Heart right ventricle (tissue), 16 donors: Measurements from ENCODE around the gene AKT3. TPM values are rescaled to one million over a fixed set of nuclear protein-coding genes. Genes with fewer than 3 reads are reported as not detected.
A peak's percentile ranks its signal among the peaks of the same experiment; 100 is the strongest.

Source experiments
- ATAC-seq, 8 donors: fragments of 200-7000 bp; cut with Tn5 transposase; one replicate each; pipeline ENCODE4 v1.9.1; 2020; ENCODE audit warnings: mild to moderate bottlenecking in 8 of 8, moderate library complexity in 8 of 8, moderate number of reproducible peaks in 1 of 8
- DNase-seq, 2 donors: peaks; one replicate each; pipeline ENCODE4 v3.0.0-alpha.2; 2020
- H3K27ac ChIP-seq, 10 donors: fragments of 200-600 bp; sonication (generic) in 2 of 10; one replicate each; pipeline versions ENCODE4 v1.5.0 to v1.8.0; 2020 to 2022; ENCODE audit warnings: mild to moderate bottlenecking in 3 of 10
- H3K27me3 ChIP-seq, 7 donors: fragments of 200-600 bp; one replicate each; pipeline ENCODE4 v1.8.0; 2021 to 2022; ENCODE audit warnings: mild to moderate bottlenecking in 2 of 7
- H3K36me3 ChIP-seq, 9 donors: fragments of 200-600 bp; sonication (generic) in 1 of 9; one replicate each; pipeline versions ENCODE4 v1.5.0 to v1.8.0; 2020 to 2022; ENCODE audit warnings: mild to moderate bottlenecking in 2 of 9
- H3K4me1 ChIP-seq, 9 donors: fragments of 200-600 bp; sonication (generic) in 1 of 9; one replicate each; pipeline versions ENCODE4 v1.5.0 to v1.8.0; 2020 to 2022; ENCODE audit warnings: mild to moderate bottlenecking in 4 of 9
- H3K4me3 ChIP-seq, 10 donors: fragments of 200-600 bp; sonication (generic) in 2 of 10; one replicate each; pipeline versions ENCODE4 v1.5.0 to v1.8.0; 2020 to 2022; ENCODE audit warnings: mild to moderate bottlenecking in 7 of 10, moderate library complexity in 2 of 10
- H3K9me3 ChIP-seq, 11 donors: fragments of 200-600 bp in 10 of 11; sonication (generic) in 2 of 11; one replicate each; pipeline versions ENCODE4 v1.5.0 to v1.8.0; 2013 to 2022; ENCODE audit warnings: mild to moderate bottlenecking in 2 of 11, control low read depth in 1 of 11, moderate library complexity in 1 of 11
- CTCF ChIP-seq, 9 donors: fragments of 200-600 bp; sonication (generic) in 2 of 9; IDR thresholded peaks; one replicate each; pipeline versions ENCODE4 v1.5.0 to v1.8.0; 2021 to 2022; ENCODE audit warnings: antibody characterized with exemption in 9 of 9, mild to moderate bottlenecking in 5 of 9, moderate library complexity in 1 of 9
- WGBS, 2 donors: extraction: QIAGEN DNeasy Blood & Tissue Kit; methylation state at CpG; one replicate each; pipeline ENCODE4 v1.1.7; 2013; ENCODE audit warnings: inconsistent platforms in 1 of 2; 5-methylcytosine and 5-hydroxymethylcytosine counted together
- intact Hi-C, 10 donors: fragments of 100-400 bp; cut with DNase I; formaldehyde crosslinking; loops; one replicate each; pipeline versions ENCODE4 v1.11.1 to v1.14.2; 2022
- polyA plus RNA-seq, 2 donors: library from polyadenylated mRNA; stranded (reverse); fragments of 200-250 nt; gene quantifications; one replicate each; pipeline ENCODE4 v1.2.3, GENCODE V29; 2013
- total RNA-seq, 10 donors: library from RNA; stranded (reverse); fragmentation: NEBNext Ultra II Directional in 3 of 10; extraction: Animal tissue kit (Norgen Biotek cat#: 25700) in 3 of 10; gene quantifications; one replicate each; pipeline versions ENCODE4 v1.2.1 to v1.2.4, GENCODE V29; 2021 to 2023
- donor health status: Arrhythmogenic right ventricular cardiomyopathy.
- donor health status: ischemic (EF 13 %, LVEDD 7.1; RV severe dilation, severe dysfunction).
- donor health status: healthy with polysubstance abuse.
- donor health status: DM: no; HTN: yes; CAD: no.
- donor health status: DM: no; HTN: no; CAD: no.
- donor health status: ischemic (EF 25% LVEDD 6.9; RV normal size, moderate dysfunction).
- donor health status: ischemic (EF 25% LVEDD 5.7; RV mildly dilated, moderate dysfunction).
- donor health status: healthy.
- donor health status: DM: yes; HTN: yes; CAD: no.
- donor health status: Ischemic cardiomyopathy.
- donor health status: ischemic (EF 35%, LVEDD 5.7; RV mildly dilated, moderate dysfunction).
- donor health status: nonischemic (EF 11% LVEDD 7.7; RV severe dilation, severe dysfunction).
- donor health status: DM: yes; HTN: yes; CAD: no.
- donor health status: PGD.
- donor health status: ischemic (EF 29% LVEDD 5.4; RV normal size, mild dysfunction).
- donor health status: nonischemic (EF 23%, LVEDD 6.1; RV moderate dilation, normal function).

Gene AKT3
- total and polyA plus RNA-seq, 12 donors, result 6.5 to 27.6 (median 17.7) TPM

GRCh38 chr1:243493156-243494129, 356.6 kb downstream of the AKT3 start:
- ATAC-seq (no peak), DNase-seq (no peak)
- H3K9me3 ChIP-seq, result no peaks in the 10 kb centered on the region
- H3K4me1 ChIP-seq, result peaks cover 0 to 35% (median 10%) of the 10 kb centered on the region in 9 donors
- no peak for TF ChIP-seq CTCF (IDR thresholded peaks at IDR 0.05)
- WGBS, 2 donors, result 73 to 76% methylated on average over 14 of the region's 14 CpGs
- no peak overlapping the region for H3K4me3 ChIP-seq
- no peak overlapping the region for H3K27ac ChIP-seq
- intact Hi-C loops, result no loop called here
- no peaks in the 10 kb centered on the region for H3K27me3 ChIP-seq
- peaks cover 0 to 36% (median 0%) of the 10 kb centered on the region in 9 donors for H3K36me3 ChIP-seq

GRCh38 chr1:243490748-243491686, 359.0 kb downstream of the AKT3 start:
- H3K36me3 ChIP-seq, result peaks cover 0 to 25% (median 0%) of the 10 kb centered on the region in 9 donors
- 83 to 84% methylated on average over 8 of the region's 8 CpGs for WGBS, 2 donors
- no peak for TF ChIP-seq CTCF (IDR thresholded peaks at IDR 0.05)
- ATAC-seq (peak in 1 of 8 donors; percentile 12), DNase-seq (no peak)
- H3K27ac ChIP-seq, result peak overlapping the region in 2 of 10 donors; percentile 2 to 34
- no peaks in the 10 kb centered on the region for H3K27me3 ChIP-seq
- peaks cover 0 to 30% (median 6%) of the 10 kb centered on the region in 9 donors for H3K4me1 ChIP-seq
- H3K9me3 ChIP-seq, result no peaks in the 10 kb centered on the region
- H3K4me3 ChIP-seq, result no peak overlapping the region
- intact Hi-C loops, result no loop called here

- WGBS, 2 donors, result 89 to 90% methylated on average over 21 of the region's 21 CpGs
- Histone ChIP-seq H3K27me3 (no peaks in the 10 kb centered on the region), H3K9me3 (no peaks in the 10 kb centered on the region), H3K27ac (no peak overlapping the region), H3K36me3 (peaks cover 0 to 25% (median 0%) of the 10 kb centered on the region in 9 donors), H3K4me3 (no peak overlapping the region), H3K4me1 (peaks cover 0 to 20% (median 0%) of the 10 kb centered on the region in 9 donors)
- intact Hi-C loops, result no loop called here
- no peak for TF ChIP-seq CTCF (IDR thresholded peaks at IDR 0.05)
- no peak for DNase-seq
- no peak for ATAC-seq
Observed at GRCh38 chr1:243489681-243490546, 360.1 kb downstream of the AKT3 start.
